Measurements from ENCODE around the gene CBX4. TPM values are rescaled to one million over a fixed set of nuclear protein-coding genes. Genes with fewer than 3 reads are reported as not detected.

Gene CBX4
- total RNA-seq, 1 experiment from 2014 or later: 53.5 TPM

DNA sequence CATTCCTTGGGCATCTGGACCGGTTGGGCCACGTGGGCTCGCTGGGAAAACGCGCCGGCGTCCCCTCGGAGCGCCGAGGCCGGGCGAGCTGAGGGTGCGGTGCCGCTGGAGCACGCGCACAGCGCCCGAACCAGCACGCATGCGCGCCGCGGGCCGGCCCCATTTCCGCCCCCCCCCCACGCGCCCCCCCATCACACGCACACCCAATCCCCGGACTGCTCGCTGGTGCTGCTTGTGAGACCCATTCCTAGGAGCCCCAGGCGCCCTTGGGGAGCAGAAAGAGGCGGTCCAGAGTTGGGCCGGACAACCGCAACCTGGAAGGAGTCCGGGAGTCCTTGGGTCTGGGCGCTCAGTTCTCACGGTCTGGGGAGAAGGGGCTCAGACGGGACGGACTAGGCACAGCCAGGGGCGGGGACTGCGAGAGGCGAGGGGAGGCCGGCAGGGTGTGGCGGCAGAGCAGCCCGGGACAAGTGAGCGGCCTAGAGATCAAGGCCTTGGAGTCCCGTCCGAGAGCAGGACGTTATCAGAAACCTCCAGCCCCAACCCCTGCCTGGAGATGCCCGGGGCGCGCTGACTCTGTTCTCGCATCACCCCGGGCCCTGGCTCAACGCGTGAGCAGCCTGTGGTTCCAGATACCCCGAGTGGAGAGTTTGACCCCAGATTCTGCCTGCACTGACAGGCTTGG lies 36.4 kb downstream of the CBX4 start:
- Histone ChIP-seq H3K27me3 (ENCODE audit: low read length) (peaks cover 100% of the 10 kb centered on the region), H3F3A (ENCODE audit: low read length, unreplicated experiment) (no peaks in the 10 kb centered on the region), H3K9me2 (replicated peaks; ENCODE audit: low read length) (no peaks in the 10 kb centered on the region), H4K20me1 (ENCODE audit: low read length) (no peaks in the 10 kb centered on the region), H3K79me2 (ENCODE audit: low read length) (no peaks in the 10 kb centered on the region), H3K4me3 (ENCODE audit: low read length) (no peak overlapping the region), H2AFZ (ENCODE audit: low read length) (no peak overlapping the region), H3K4me1 (ENCODE audit: insufficient read depth, low read length) (peaks cover 36% of the 10 kb centered on the region), H3K36me3 (ENCODE audit: low read depth, low read length) (no peaks in the 10 kb centered on the region), H3K4me2 (ENCODE audit: low read length) (no peak overlapping the region), H3K9ac (ENCODE audit: low read length) (no peak overlapping the region), H3K27ac (ENCODE audit: low read length) (no peak overlapping the region), H3K9me3 (ENCODE audit: low read length) (no peaks in the 10 kb centered on the region)
- ChIA-PET CTCF (no interaction called here), POLR2A (ENCODE audit: unreplicated experiment) (no interaction called here)
- TF ChIP-seq EZH2 (IDR thresholded peaks at IDR 0.05; ENCODE audit: low read length, unreplicated experiment) (no peak), EZH2phosphoT487 (IDR thresholded peaks at IDR 0.05; ENCODE audit: borderline replicate concordance, low read length) (no peak)
- TF ChIP-seq, protein P1, sequence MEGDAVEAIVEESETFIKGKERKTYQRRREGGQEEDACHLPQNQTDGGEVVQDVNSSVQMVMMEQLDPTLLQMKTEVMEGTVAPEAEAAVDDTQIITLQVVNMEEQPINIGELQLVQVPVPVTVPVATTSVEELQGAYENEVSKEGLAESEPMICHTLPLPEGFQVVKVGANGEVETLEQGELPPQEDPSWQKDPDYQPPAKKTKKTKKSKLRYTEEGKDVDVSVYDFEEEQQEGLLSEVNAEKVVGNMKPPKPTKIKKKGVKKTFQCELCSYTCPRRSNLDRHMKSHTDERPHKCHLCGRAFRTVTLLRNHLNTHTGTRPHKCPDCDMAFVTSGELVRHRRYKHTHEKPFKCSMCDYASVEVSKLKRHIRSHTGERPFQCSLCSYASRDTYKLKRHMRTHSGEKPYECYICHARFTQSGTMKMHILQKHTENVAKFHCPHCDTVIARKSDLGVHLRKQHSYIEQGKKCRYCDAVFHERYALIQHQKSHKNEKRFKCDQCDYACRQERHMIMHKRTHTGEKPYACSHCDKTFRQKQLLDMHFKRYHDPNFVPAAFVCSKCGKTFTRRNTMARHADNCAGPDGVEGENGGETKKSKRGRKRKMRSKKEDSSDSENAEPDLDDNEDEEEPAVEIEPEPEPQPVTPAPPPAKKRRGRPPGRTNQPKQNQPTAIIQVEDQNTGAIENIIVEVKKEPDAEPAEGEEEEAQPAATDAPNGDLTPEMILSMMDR (conservative IDR thresholded peaks at IDR 0.05; ENCODE audit: low read depth, low read length): no peak
- BruUV-seq (replicated peaks): no TSS peak
- ATAC-seq (no peak), DNase-seq (no peak)
- intact Hi-C loops (cut with micrococcal nuclease): no loop called here

DNA sequence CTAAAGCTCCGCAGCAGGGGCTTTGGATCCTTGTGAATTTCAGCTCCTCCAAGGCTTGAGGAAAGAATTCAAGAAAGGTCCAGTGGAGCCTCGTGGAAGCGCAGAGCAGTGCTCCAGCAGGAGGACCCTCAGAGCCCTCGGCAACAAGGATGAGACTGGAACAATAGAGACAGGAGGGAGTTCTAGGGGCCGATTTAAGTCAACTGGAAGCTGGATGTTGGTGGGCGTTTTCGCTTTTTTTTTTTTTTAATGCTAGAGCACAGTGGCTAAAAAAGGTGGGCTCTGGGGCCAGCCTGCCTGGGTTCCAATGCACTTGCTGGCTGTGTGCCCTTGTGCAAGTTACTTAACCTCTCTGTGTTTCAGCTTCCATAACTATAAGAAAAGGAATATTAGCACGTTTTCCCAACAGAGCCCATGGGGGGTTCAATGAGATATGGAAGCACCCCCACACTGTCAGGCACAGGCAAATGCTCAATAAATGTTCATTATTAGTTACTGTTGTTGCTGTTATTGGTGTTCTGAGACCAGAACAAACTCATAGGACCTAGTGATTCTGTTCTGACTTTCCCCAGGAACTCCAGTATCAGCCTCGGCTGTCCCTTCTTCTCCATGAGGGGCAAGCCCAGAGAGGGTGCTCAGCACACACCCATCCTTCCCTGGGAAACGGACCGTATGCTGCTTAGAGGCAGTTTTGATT lies 37.1 kb downstream of the CBX4 start:
- H3K27me3 ChIP-seq (ENCODE audit: low read length): peaks cover 96% of the 10 kb centered on the region

More for the DNA sequence above, 37.1 kb downstream of the CBX4 start:
- Histone ChIP-seq H3K36me3 (ENCODE audit: low read depth, low read length) (no peaks in the 10 kb centered on the region), H3K4me3 (ENCODE audit: low read length) (no peak overlapping the region), H3K27ac (ENCODE audit: low read length) (no peak overlapping the region), H3K4me1 (ENCODE audit: insufficient read depth, low read length) (peaks cover 38% of the 10 kb centered on the region), H4K20me1 (ENCODE audit: low read length) (no peaks in the 10 kb centered on the region), H3K9me3 (ENCODE audit: low read length) (no peaks in the 10 kb centered on the region), H3F3A (ENCODE audit: low read length, unreplicated experiment) (no peaks in the 10 kb centered on the region), H3K79me2 (ENCODE audit: low read length) (no peaks in the 10 kb centered on the region), H3K4me2 (ENCODE audit: low read length) (no peak overlapping the region), H3K9me2 (replicated peaks; ENCODE audit: low read length) (no peaks in the 10 kb centered on the region), H3K9ac (ENCODE audit: low read length) (no peak overlapping the region), H2AFZ (ENCODE audit: low read length) (no peak overlapping the region)
- DNase-seq: no peak
- ChIA-PET POLR2A (ENCODE audit: unreplicated experiment) (no interaction called here), CTCF (interaction anchor here (1.8 kb wide), 1 partner anchor 37 kb away, joined by 15 read pairs; the partner anchor contains the start of gene CBX4)
- intact Hi-C loops (cut with micrococcal nuclease): no loop called here
- no peak for ATAC-seq
- peak; percentile 4 for TF ChIP-seq EZH2 (IDR thresholded peaks at IDR 0.05; ENCODE audit: low read length, unreplicated experiment)
- no peak for TF ChIP-seq EZH2phosphoT487 (IDR thresholded peaks at IDR 0.05; ENCODE audit: borderline replicate concordance, low read length)
- TF ChIP-seq, protein P1 (conservative IDR thresholded peaks at IDR 0.05; ENCODE audit: low read depth, low read length): no peak
- BruUV-seq (replicated peaks): no TSS peak

Measured in PC-3 (cell line).